ENCODE results near the gene SPACA5.
A peak's percentile ranks its signal among the peaks of the same experiment; 100 is the strongest.
"Not testable (repeated sequence)": the region's sequence is repeated elsewhere in the genome, so short reads cannot be mapped to it uniquely, and the experiment has no call there.

The SPACA5 gene

GRCh38 chrX:48025561-48025960 lies 18.8 kb downstream of the SPACA5 start:
- DNase-seq (ENCODE audit: extremely low read depth, low read depth) = peak; percentile 26
- peak; percentile 45 for TF ChIP-seq CTCF (IDR thresholded peaks at IDR 0.05; ENCODE audit: low read depth, low read length, missing control alignments)
- H3K4me3 ChIP-seq (replicated peaks; ENCODE audit: low read depth, low read length) = no peak overlapping the region

GRCh38 chrX:48027545-48027944 lies 20.8 kb downstream of the SPACA5 start:
- H3K4me3 ChIP-seq (replicated peaks; ENCODE audit: low read depth, low read length); DNase-seq (ENCODE audit: extremely low read depth, low read depth): not testable (repeated sequence)

GRCh38 chrX:48028091-48028490 lies 21.3 kb downstream of the SPACA5 start:
- H3K4me3 ChIP-seq (replicated peaks; ENCODE audit: low read depth, low read length) = no peak overlapping the region
- no peak for TF ChIP-seq CTCF (IDR thresholded peaks at IDR 0.05; ENCODE audit: low read depth, low read length, missing control alignments)
- DNase-seq (ENCODE audit: extremely low read depth, low read depth) = no peak

GRCh38 chrX:48030237-48030636 lies 23.4 kb downstream of the SPACA5 start:
- no peak for TF ChIP-seq CTCF (IDR thresholded peaks at IDR 0.05; ENCODE audit: low read depth, low read length, missing control alignments)
- no peak overlapping the region for H3K4me3 ChIP-seq (replicated peaks; ENCODE audit: low read depth, low read length)
- no peak for DNase-seq (ENCODE audit: extremely low read depth, low read depth)

GRCh38 chrX:48030641-48031173 lies 23.9 kb downstream of the SPACA5 start:
- not testable (repeated sequence) for DNase-seq (ENCODE audit: extremely low read depth, low read depth); H3K4me3 ChIP-seq (replicated peaks; ENCODE audit: low read depth, low read length)

- no peak for DNase-seq (ENCODE audit: extremely low read depth, low read depth)
- H3K4me3 ChIP-seq (replicated peaks; ENCODE audit: low read depth, low read length) = no peak overlapping the region
- TF ChIP-seq CTCF (IDR thresholded peaks at IDR 0.05; ENCODE audit: low read depth, low read length, missing control alignments) = no peak
Observed at GRCh38 chrX:48035891-48036290, 29.1 kb downstream of the SPACA5 start.

- no peak overlapping the region for H3K4me3 ChIP-seq (replicated peaks; ENCODE audit: low read depth, low read length)
- no peak for TF ChIP-seq CTCF (IDR thresholded peaks at IDR 0.05; ENCODE audit: low read depth, low read length, missing control alignments)
- no peak for DNase-seq (ENCODE audit: extremely low read depth, low read depth)
Observed at GRCh38 chrX:48043056-48043455, 36.3 kb downstream of the SPACA5 start.
